NK-92 (cell line): ENCODE results near the gene TTYH1.
"Not testable (repeated sequence)": the region's sequence is repeated elsewhere in the genome, so short reads cannot be mapped to it uniquely, and the experiment has no call there.

ENCODE experiments used
- DNase-seq: peaks from one replicate; lab custom pipeline; 2025; ENCODE audit not compliant: unreplicated experiment; lab: John Stamatoyannopoulos, UW

The TTYH1 gene

GRCh38 chr19:54415208-54415900 lies at the start of gene TTYH1:
TSS of gene TTYH1 (plus strand) at chr19:54415464. CDS start at chr19:54415553, 89 bp downstream.
- DNase-seq, result no peak

GRCh38 chr19:54365798-54366197 lies 49.5 kb upstream of the TTYH1 start:
- not testable (repeated sequence) for DNase-seq

- no peak for DNase-seq
Observed at GRCh38 chr19:54366811-54367210, 48.5 kb upstream of the TTYH1 start.

GRCh38 chr19:54369082-54369687 lies 46.1 kb upstream of the TTYH1 start:
- no peak for DNase-seq

GRCh38 chr19:54369688-54370433 lies 45.4 kb upstream of the TTYH1 start:
- DNase-seq, result not testable (repeated sequence)

- not testable (repeated sequence) for DNase-seq
Observed at GRCh38 chr19:54370434-54370796, 44.8 kb upstream of the TTYH1 start.

GRCh38 chr19:54371453-54371852 lies 43.8 kb upstream of the TTYH1 start:
- not testable (repeated sequence) for DNase-seq

GRCh38 chr19:54373781-54374631 lies 41.3 kb upstream of the TTYH1 start:
- DNase-seq, result no peak

- not testable (repeated sequence) for DNase-seq
Observed at GRCh38 chr19:54375181-54375938, 39.9 kb upstream of the TTYH1 start.

GRCh38 chr19:54376610-54377285 lies 38.5 kb upstream of the TTYH1 start:
- DNase-seq, result no peak

GRCh38 chr19:54379187-54379678 lies 36.0 kb upstream of the TTYH1 start:
- no peak for DNase-seq

GRCh38 chr19:54380897-54381296 lies 34.4 kb upstream of the TTYH1 start:
- DNase-seq, result no peak

GRCh38 chr19:54382041-54382440 lies 33.2 kb upstream of the TTYH1 start:
- not testable (repeated sequence) for DNase-seq

GRCh38 chr19:54383330-54383729 lies 31.9 kb upstream of the TTYH1 start:
- DNase-seq, result no peak

GRCh38 chr19:54387991-54388801 lies 27.1 kb upstream of the TTYH1 start:
- DNase-seq, result no peak

- no peak for DNase-seq
Observed at GRCh38 chr19:54388802-54389139, 26.5 kb upstream of the TTYH1 start.

GRCh38 chr19:54389553-54389952 lies 25.7 kb upstream of the TTYH1 start:
- no peak for DNase-seq

- no peak for DNase-seq
Observed at GRCh38 chr19:54390942-54391577, 24.2 kb upstream of the TTYH1 start.
